Measurements from ENCODE around the gene EDC4. TPM values are rescaled to one million over a fixed set of nuclear protein-coding genes. Genes with fewer than 3 reads are reported as not detected.

Gene EDC4
- total and polyA plus RNA-seq, 9 of the 15 experiments (the other 6 are each of a cell fraction or from before 2014, with no cell fraction given) = 1.1 to 131 (median 74.0) TPM

- no peak for TF ChIP-seq CREB5 (CRISPR knock-in tag; IDR thresholded peaks at IDR 0.05)
- TF ChIP-seq SMC3 (conservative IDR thresholded peaks at IDR 0.05; ENCODE audit: insufficient read depth, low read depth, low read length) = peak; percentile 31; the same call in 1 of the 2 replicates
- TF ChIP-seq, protein P1, sequence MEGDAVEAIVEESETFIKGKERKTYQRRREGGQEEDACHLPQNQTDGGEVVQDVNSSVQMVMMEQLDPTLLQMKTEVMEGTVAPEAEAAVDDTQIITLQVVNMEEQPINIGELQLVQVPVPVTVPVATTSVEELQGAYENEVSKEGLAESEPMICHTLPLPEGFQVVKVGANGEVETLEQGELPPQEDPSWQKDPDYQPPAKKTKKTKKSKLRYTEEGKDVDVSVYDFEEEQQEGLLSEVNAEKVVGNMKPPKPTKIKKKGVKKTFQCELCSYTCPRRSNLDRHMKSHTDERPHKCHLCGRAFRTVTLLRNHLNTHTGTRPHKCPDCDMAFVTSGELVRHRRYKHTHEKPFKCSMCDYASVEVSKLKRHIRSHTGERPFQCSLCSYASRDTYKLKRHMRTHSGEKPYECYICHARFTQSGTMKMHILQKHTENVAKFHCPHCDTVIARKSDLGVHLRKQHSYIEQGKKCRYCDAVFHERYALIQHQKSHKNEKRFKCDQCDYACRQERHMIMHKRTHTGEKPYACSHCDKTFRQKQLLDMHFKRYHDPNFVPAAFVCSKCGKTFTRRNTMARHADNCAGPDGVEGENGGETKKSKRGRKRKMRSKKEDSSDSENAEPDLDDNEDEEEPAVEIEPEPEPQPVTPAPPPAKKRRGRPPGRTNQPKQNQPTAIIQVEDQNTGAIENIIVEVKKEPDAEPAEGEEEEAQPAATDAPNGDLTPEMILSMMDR (IDR thresholded peaks at IDR 0.05 in 2 of 3, conservative IDR thresholded peaks at IDR 0.05 in 1 of 3; ENCODE audit: insufficient read depth in 2 of 3, low read depth in 1 of 3, low read length in 3 of 3) = peak; percentile 49 to 69 (median 60)
These were observed 46.9 kb downstream of the EDC4 start (continued) for GRCh38 chr16:67919622-67920221.

DNA sequence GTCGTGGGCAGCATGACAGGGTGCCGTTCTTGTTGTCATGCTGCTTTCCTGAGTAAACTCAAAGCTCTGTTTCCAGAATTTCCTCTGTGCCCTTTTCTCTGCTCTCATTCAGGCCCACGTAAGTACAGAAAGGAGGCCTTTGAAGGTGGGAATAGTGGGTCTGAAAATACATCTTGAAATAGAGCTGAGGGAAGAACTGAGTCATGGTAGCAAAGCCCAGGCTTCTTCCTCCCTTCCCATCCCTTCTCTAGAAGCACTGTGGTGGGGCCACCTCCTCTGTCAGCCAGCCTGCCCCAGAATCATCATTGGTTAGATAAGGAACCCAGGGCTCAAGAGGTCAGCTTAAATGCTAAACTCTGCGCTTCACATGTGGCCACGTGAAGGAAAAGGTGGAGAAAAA is 49.4 kb downstream of the EDC4 start:
- ChIA-PET CTCF (ENCODE audit: low intra/inter-chr PET ratio) (interaction anchor here (1.1 kb wide), 1 partner anchor 106 kb away, joined by 3 read pairs; no protein-coding TSS in a partner anchor), POLR2A (interaction anchor here (0.7 to 1.6 kb wide), 7 partner anchors 8 to 255 kb away, joined by 3 to 8 read pairs (median 3); no protein-coding TSS in a partner anchor)
- FAIRE-seq (peak; percentile 87), DNase-seq (ENCODE audit: extremely low read depth in 1 of 4, low spot score in 3 of 4) (peak; percentile 49 to 76 (median 66)), ATAC-seq (peak; percentile 69)
- Histone ChIP-seq H3K27ac (ENCODE audit: extremely low read depth, low read depth, low read length) (peak overlapping the region; percentile 49; the same call in 1 of the 3 replicates), H3K36me3 (ENCODE audit: control insufficient read depth, insufficient read depth, low read length) (no peaks in the 10 kb centered on the region; the same call in 2 of the 3 replicates), H3K27me3 (ENCODE audit: control insufficient read depth in 2 of 2, insufficient read depth in 2 of 2, low read length in 2 of 2) (no peaks in the 10 kb centered on the region), H2AFZ (ENCODE audit: low read depth, low read length) (no peak overlapping the region), H3K4me3 (no peak overlapping the region), H3K4me1 (replicated peaks in 1 of 2; ENCODE audit: control insufficient read depth in 2 of 2, insufficient read depth in 2 of 2, low read length in 2 of 2) (peaks cover 22 to 23% of the 10 kb centered on the region in 2 experiments), H4K20me1 (replicated peaks; ENCODE audit: control insufficient read depth, insufficient read depth, low read length) (peaks cover 30% of the 10 kb centered on the region), H3K9me3 (replicated peaks; ENCODE audit: control insufficient read depth, insufficient read depth, low read depth, low read length) (no peaks in the 10 kb centered on the region), H3K79me2 (ENCODE audit: control insufficient read depth, insufficient read depth, low read length) (no peaks in the 10 kb centered on the region), H3K4me2 (ENCODE audit: insufficient read depth, low read length) (peak overlapping the region; percentile 15; the same call in 1 of the 2 replicates), H3K9me1 (ENCODE audit: control insufficient read depth, insufficient read depth, low read length) (peaks cover 3% of the 10 kb centered on the region), H3K9ac (ENCODE audit: insufficient read depth in 1 of 2, low read depth in 2 of 2, low read length in 2 of 2) (peak overlapping the region in 1 of 2 experiments; percentile 56; a peak in 3 of 4 replicates)
- intact Hi-C loops (cut with micrococcal nuclease) (no loop called here), in situ Hi-C loops (cut with MboI) (loop anchor here (10.0 kb wide), 1 partner anchor 397 kb away; the partner anchor contains the start of gene RIPOR1)
- WGBS (ENCODE audit: insufficient coverage, low coverage, missing lambda C conversion rate) = 7% methylated on average over 5 of the region's 5 CpGs
- BruUV-seq (replicated peaks) = no TSS peak
- no peak for TF ChIP-seq SNIP1 (IDR thresholded peaks at IDR 0.05; ENCODE audit: low read depth)
- TF ChIP-seq ZHX1 (conservative IDR thresholded peaks at IDR 0.05; ENCODE audit: low read length) = no peak
- TF ChIP-seq JUNB (CRISPR knock-in tag; conservative IDR thresholded peaks at IDR 0.05) = no peak
- no peak for TF ChIP-seq ETS1 (conservative IDR thresholded peaks at IDR 0.05; ENCODE audit: control insufficient read depth, low read depth, low read length)
- TF ChIP-seq MYC (IDR thresholded peaks at IDR 0.05; ENCODE audit: low read depth, low read length) = 0 out of 2 replicates have a peak, but pooled peaks have one; percentile 26
- no peak for TF ChIP-seq MYC (CRISPR knock-in tag; IDR thresholded peaks at IDR 0.05; ENCODE audit: borderline replicate concordance, low read depth)
- TF ChIP-seq USF2 (CRISPR knock-in tag; IDR thresholded peaks at IDR 0.05) = peak; percentile 16; the same call in 1 of the 2 replicates
